ENCODE measurements around the gene ARHGEF25. TPM values are rescaled to one million over a fixed set of nuclear protein-coding genes. Genes with fewer than 3 reads are reported as not detected.

Gene ARHGEF25
- total and polyA plus RNA-seq, 2 of the 13 experiments (the other 11 are each of a cell fraction or from before 2014, with no cell fraction given), result 11.5 to 12.5 TPM

DNA sequence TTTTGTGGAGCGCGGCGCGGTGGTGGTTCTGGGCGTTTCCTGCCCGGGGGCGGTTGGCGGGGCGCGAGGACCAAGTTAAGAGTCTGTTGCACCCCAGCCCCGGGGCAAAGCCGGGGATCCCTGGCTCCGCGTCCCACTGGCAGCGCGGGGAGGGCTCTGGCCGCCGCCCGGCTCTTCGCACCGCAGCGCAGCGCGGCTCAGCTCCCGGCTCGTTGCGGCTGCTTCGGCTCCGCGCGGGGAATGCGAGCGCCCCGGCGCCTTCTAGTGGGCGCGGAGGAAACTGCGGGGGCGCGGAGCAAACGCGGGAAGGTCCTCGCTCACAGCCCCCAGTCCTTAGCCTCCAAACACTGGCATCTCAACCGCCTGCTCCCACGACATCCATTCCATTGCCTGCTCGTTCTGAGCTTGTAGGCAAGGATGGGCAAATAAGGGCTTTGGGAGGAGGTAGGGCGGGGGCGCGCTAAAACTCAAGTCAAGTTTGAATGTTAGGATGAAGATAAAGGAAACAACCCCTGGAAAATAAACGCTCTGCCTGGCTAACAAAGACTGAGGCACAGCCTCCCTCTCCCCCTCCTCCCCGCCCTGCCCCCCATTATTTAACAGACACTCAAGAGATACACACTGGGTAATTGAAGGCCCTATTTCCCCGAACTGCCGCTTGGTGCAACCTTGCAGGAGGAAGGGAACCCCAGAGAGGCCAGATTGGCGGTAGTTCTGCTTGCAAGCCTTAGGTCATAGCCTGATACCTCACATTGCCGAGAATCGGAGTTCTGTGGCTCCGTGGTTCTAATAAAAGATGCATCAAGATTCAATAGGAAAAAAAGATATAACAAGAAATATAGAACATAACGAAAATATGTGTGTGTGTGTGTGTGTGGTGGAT lies 22.0 kb downstream of the ARHGEF25 start, which contains the start of gene B4GALNT1 (continued):
- TF ChIP-seq, protein P1, sequence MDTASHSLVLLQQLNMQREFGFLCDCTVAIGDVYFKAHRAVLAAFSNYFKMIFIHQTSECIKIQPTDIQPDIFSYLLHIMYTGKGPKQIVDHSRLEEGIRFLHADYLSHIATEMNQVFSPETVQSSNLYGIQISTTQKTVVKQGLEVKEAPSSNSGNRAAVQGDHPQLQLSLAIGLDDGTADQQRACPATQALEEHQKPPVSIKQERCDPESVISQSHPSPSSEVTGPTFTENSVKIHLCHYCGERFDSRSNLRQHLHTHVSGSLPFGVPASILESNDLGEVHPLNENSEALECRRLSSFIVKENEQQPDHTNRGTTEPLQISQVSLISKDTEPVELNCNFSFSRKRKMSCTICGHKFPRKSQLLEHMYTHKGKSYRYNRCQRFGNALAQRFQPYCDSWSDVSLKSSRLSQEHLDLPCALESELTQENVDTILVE (CRISPR knock-in tag; IDR thresholded peaks at IDR 0.05), result no peak
- TF ChIP-seq, protein P2, sequence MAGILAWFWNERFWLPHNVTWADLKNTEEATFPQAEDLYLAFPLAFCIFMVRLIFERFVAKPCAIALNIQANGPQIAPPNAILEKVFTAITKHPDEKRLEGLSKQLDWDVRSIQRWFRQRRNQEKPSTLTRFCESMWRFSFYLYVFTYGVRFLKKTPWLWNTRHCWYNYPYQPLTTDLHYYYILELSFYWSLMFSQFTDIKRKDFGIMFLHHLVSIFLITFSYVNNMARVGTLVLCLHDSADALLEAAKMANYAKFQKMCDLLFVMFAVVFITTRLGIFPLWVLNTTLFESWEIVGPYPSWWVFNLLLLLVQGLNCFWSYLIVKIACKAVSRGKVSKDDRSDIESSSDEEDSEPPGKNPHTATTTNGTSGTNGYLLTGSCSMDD (CRISPR knock-in tag; IDR thresholded peaks at IDR 0.05), result no peak
- TF ChIP-seq CHD2 (IDR thresholded peaks at IDR 0.05; ENCODE audit: low read depth, low read length) (no peak), NFKB2 (CRISPR knock-in tag; IDR thresholded peaks at IDR 0.05; ENCODE audit: borderline replicate concordance) (peak; percentile 84; the same call in 1 of the 2 replicates), BRCA1 (CRISPR knock-in tag; IDR thresholded peaks at IDR 0.05) (no peak), ZNF777 (CRISPR knock-in tag; IDR thresholded peaks at IDR 0.05) (peak; percentile 58), KDM5B (CRISPR knock-in tag; IDR thresholded peaks at IDR 0.05; ENCODE audit: borderline replicate concordance) (peak; percentile 67; the same call in 1 of the 2 replicates), SRSF1 (optimal IDR thresholded peaks at IDR 0.05; ENCODE audit: low read depth, low read length) (peak; percentile 69), HES4 (CRISPR knock-in tag; IDR thresholded peaks at IDR 0.05; ENCODE audit: borderline replicate concordance) (0 out of 2 replicates have a peak, but pooled peaks have one; percentile 74), ZNF883 (CRISPR knock-in tag; IDR thresholded peaks at IDR 0.05; ENCODE audit: not compliant biosample characterization) (peak; percentile 60), SATB2 (CRISPR knock-in tag; IDR thresholded peaks at IDR 0.05) (0 out of 2 replicates have a peak, but pooled peaks have one; percentile 28), ZNF292 (CRISPR knock-in tag; IDR thresholded peaks at IDR 0.05; ENCODE audit: borderline replicate concordance, low read depth) (no peak), ZKSCAN1 (IDR thresholded peaks at IDR 0.05; ENCODE audit: low read length) (no peak), HNRNPL (IDR thresholded peaks at IDR 0.05; ENCODE audit: low read depth, low read length) (no peak), MBNL3 (CRISPR knock-in tag; conservative IDR thresholded peaks at IDR 0.05) (no peak), ZC3H13 (CRISPR knock-in tag; IDR thresholded peaks at IDR 0.05) (peak; percentile 82; the same call in 1 of the 2 replicates), ZNF598 (CRISPR knock-in tag; IDR thresholded peaks at IDR 0.05; ENCODE audit: borderline replicate concordance) (no peak; the same call in 1 of the 2 replicates), ZNF878 (CRISPR knock-in tag; IDR thresholded peaks at IDR 0.05) (no peak), ZNF138 (CRISPR knock-in tag; IDR thresholded peaks at IDR 0.05; ENCODE audit: low read depth) (no peak; the same call in 1 of the 2 replicates), POLR2G (IDR thresholded peaks at IDR 0.05; ENCODE audit: low read depth, low read length) (peak; percentile 50; the same call in 1 of the 2 replicates), SRY (CRISPR knock-in tag; IDR thresholded peaks at IDR 0.05) (peak; percentile 69), RORA (CRISPR knock-in tag; IDR thresholded peaks at IDR 0.05) (no peak), GFI1 (CRISPR knock-in tag; IDR thresholded peaks at IDR 0.05; ENCODE audit: borderline replicate concordance) (peak; percentile 55; the same call in 1 of the 2 replicates), ATM (IDR thresholded peaks at IDR 0.05; ENCODE audit: borderline replicate concordance) (no peak)
- TF ChIP-seq, protein P3, sequence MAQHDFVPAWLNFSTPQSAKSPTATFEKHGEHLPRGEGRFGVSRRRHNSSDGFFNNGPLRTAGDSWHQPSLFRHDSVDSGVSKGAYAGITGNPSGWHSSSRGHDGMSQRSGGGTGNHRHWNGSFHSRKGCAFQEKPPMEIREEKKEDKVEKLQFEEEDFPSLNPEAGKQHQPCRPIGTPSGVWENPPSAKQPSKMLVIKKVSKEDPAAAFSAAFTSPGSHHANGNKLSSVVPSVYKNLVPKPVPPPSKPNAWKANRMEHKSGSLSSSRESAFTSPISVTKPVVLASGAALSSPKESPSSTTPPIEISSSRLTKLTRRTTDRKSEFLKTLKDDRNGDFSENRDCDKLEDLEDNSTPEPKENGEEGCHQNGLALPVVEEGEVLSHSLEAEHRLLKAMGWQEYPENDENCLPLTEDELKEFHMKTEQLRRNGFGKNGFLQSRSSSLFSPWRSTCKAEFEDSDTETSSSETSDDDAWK (CRISPR knock-in tag; IDR thresholded peaks at IDR 0.05), result no peak
- TF ChIP-seq, protein P4, sequence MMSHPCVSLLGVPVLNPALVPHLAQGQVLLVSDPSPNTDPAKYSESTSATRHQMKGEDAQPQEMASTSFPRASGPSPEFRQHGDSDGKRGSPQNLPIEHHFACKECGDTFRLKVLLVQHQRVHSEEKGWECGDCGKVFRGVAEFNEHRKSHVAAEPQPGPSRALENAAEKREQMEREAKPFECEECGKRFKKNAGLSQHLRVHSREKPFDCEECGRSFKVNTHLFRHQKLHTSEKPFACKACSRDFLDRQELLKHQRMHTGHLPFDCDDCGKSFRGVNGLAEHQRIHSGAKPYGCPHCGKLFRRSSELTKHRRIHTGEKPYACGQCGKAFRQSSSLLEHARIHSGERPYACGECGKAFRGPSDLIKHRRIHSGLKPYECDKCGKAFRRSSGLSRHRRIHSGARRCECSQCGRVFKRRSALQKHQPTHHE (CRISPR knock-in tag; IDR thresholded peaks at IDR 0.05; ENCODE audit: borderline replicate concordance), result no peak; the same call in 1 of the 2 replicates
